OCI-M2 (cell line): ENCODE results near the gene BCL11B.

ENCODE experiments used
- DNase-seq: peaks from one replicate; lab custom pipeline; 2025; ENCODE audit not compliant: unreplicated experiment; lab: John Stamatoyannopoulos, UW

BCL11B gene

DNA sequence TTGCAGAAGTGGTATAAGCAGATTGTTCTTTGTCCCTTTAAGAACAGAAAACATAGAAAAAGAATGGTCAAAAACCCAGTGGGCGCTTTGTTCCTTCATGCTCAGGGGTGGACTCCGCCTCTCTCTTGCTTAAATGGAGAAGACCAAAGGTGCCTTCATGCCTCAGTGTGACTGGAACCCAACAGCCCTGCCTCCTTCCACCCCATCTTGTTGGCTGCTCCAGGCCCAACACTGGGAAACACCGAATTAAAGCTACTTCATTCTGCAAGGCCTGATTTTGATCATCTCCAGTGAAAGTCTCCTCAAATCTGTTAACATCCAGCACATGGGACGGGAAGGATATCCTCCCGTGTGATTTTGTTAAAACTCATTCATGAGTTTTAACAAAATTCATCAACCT, 103.7 kb downstream of the BCL11B start:
- no peak for DNase-seq

- DNase-seq, result no peak
Observed at GRCh38 chr14:99166506-99166905, 105.5 kb downstream of the BCL11B start.

- DNase-seq, result no peak
Observed at GRCh38 chr14:99164712-99165111, 107.3 kb downstream of the BCL11B start.

GRCh38 chr14:99163446-99163845, 108.6 kb downstream of the BCL11B start:
- no peak for DNase-seq

- DNase-seq, result no peak
Observed at GRCh38 chr14:99159341-99160340, 112.4 kb downstream of the BCL11B start.

GRCh38 chr14:99158646-99159165, 113.3 kb downstream of the BCL11B start:
- no peak for DNase-seq

DNA sequence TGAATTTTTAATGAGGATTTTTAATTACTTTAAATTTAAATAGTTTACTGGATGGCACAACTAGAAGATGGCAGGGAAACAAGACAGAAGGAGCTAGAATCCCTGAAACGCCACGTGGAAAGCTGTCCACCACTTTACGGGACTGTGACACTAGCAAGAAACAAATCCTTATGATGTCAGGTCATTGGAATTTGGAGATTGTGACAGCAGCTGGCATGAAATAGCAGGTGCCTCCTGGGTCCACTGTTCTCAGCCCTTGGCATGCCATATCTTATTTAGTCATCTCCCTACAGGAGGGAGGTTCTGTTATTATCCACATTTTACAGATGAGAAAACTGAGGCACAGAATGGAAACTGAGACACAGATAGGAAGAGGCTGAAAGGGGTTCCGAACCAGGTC, 113.8 kb downstream of the BCL11B start:
- no peak for DNase-seq

DNA sequence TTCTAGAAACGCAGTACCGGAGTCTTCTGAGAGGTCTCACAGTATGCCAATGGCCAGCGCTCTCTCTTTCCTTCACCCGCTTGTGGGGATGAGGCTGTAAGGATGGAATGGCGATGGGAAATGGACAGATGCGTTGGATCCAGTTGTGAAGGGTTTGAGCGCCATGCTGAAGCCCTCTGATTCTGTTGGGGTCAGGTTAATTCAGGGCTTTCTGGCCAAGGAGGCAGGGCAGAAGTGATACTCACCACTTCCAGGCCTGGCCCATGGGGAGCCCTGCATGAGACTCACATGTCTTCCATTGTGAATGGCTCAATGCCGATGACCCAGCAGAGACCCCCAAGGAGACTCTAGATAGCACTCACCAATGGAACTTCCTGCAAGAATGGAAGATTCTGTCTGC, 114.3 kb downstream of the BCL11B start:
- no peak for DNase-seq

GRCh38 chr14:99157246-99157645, 114.8 kb downstream of the BCL11B start:
- DNase-seq, result no peak

GRCh38 chr14:99156814-99157213, 115.2 kb downstream of the BCL11B start:
- no peak for DNase-seq

- no peak for DNase-seq
Observed at GRCh38 chr14:99156090-99156425, 115.9 kb downstream of the BCL11B start.

GRCh38 chr14:99155173-99156089, 116.6 kb downstream of the BCL11B start:
- DNase-seq, result no peak

GRCh38 chr14:99150236-99150635, 121.8 kb downstream of the BCL11B start:
- DNase-seq, result no peak

DNA sequence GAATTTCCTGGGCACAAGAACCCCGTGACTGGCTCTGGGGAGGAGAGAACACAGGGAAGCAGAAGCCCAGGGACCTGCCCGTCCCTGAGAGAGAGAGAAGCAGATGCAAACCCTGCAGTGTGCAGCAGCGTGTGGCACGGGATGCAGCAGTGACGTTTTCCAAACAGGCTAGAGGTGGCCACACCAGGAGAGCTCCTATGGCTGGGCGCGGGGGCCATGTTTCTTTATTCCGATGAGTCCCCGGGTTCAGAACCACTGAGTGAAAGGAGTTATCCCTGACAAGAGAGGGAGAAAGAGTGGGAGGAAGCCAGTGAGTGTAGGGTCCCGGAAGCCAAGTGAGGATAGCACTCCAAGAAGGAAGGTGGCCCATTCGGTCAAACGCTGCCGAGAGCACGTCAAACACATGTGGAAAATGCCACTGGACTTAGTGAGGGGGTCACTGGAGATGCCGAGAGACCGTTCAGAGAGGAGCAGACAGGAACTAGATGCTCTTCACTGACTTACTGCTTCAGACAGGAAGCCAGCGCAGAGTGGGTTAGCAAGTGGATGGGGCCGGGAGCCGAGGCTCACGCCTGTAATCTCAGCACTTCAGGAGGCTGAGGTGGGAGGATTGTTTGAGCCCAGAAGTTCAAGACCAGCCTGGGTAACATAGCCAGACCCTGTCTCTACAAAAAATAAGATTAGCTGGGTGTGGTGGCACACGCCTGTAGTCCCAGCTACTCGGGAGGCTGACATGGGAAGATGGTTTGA, 123.0 kb downstream of the BCL11B start:
- no peak for DNase-seq

DNA sequence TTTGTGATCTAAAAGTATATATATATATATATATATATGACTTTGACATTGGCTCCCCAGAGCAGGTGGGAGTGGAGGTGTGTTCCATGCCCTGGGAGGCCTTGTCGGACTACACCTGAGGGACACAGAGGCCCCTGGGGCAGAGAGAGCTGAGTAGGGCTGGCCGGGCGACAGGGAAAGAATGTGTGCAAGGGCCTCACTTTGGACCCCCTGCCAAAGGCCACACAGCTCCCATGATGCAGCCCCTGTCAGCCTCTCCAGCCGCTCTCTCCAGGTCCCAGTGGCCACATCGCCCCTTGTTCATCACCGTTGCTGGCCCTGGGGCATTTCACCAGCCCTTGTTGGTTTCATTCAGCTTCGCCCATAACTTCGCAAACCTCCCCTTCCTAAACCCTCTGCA, 123.9 kb downstream of the BCL11B start:
- no peak for DNase-seq

DNA sequence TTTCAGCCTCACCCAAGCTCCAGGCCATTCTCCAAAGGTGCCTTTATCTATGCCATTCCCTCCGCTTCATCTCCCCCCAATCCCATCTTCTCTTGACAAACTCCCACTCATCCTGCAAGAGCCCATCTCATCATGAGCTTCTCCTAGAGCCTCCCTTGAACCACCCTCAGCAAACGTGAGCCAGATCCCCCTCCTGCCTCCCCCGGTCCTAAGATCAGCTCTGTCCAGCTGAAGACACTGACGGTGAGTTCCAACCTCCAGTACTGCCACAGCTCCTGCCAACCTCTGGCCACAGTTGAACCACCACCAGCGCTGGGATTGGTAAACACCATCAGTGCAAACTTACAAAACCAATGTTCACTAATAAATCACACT, 124.6 kb downstream of the BCL11B start:
- no peak for DNase-seq

DNA sequence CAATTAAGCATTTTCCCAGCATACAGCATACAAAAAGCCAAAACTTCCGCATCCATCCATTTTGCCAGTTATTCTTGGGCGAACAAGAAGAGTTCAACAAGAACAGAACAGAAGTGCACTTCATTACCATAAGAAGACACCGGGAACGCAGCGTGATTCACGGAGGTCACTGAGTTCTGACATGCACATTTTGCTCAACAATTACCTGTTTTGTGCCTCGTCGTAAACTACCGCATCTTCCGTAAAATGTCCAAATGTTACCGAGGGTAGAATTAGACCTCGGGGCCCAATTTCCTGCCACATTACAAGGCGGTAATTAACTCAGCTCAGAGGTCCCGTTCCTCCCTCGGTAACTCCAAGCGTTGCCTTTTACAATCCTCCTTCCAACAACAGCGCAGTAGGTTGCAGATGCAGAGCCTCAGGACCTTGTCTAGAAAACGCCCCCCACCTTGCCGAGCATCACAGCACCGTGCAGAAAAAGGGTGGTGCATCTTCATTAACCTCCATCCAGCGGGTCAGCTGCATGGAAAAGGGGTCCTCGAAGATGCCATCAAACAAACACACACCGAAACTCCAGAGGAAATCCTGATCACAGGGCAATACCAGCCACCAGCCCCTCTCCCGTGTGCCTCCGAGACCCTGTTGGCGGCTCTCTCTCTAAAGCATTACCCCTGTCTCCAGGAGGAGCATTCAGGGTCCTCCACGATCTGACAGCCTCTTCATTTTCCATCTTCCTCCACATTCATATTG, 125.2 kb downstream of the BCL11B start:
- no peak for DNase-seq

- DNase-seq, result no peak
Observed at GRCh38 chr14:99145307-99145706, 126.7 kb downstream of the BCL11B start.

- no peak for DNase-seq
Observed at GRCh38 chr14:99143793-99144192, 128.2 kb downstream of the BCL11B start.

DNA sequence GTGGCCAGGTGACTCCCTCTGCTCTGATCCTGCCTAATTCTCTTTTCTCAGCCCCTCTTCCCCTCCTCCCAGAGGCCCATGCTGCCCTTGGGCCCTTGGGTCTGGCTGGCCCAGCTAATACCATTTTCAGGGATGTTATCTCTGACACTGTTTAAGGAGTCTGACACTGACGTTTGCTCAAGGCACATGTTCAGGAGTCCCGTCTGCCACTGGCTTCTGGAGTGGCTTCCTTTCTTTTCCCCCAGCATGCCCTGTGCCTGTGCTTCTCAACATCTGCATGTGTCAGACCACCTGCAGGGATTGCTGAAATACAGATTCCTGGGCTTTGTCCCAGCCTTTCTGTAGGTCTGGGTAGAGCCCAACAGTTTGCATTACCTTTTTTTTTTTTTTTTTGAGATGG, 128.9 kb downstream of the BCL11B start:
- DNase-seq, result no peak
